ENCODE measurements around the gene PAM.

PAM gene

DNA sequence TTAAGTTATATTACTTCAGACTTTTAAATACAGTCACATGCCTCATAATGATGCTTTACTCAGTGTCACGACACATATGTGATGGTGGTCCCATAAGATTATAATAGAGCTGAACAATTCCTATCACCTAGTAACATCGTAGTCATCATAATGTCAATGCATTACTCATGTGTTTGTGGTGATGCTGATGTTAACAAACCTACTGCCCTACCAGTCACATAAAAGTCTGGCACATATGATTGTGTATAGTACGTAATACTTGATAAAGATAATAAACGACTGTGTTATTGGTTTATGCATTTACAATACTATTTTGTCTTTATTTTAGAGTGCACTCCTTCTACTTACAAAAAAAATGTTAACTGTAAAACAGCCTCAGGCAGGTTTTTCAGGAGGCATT is 103.7 kb downstream of the PAM start:
- DNase-seq (ENCODE audit: low read depth in 2 of 2): no peak

DNA sequence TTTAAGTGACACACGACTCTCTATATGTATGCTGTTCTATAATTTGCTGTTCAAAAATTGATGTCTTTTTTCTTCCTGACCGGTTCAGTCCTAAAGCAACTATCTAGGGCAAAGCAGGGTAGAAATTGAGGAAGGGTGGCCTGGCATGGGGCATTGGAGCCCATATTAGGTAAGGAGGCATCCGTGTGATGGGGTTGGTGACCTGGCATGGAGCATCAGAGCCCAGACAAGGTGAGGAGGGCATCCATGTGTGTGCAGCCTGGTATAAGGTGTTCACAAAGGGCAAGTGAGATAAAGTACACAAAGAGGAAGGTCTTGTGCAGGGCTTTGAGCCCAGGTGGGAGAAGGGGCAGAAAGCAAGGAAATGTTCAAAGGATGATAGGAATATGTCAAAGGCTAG is 104.9 kb downstream of the PAM start:
- no peak for DNase-seq (ENCODE audit: low read depth in 2 of 2)

DNA sequence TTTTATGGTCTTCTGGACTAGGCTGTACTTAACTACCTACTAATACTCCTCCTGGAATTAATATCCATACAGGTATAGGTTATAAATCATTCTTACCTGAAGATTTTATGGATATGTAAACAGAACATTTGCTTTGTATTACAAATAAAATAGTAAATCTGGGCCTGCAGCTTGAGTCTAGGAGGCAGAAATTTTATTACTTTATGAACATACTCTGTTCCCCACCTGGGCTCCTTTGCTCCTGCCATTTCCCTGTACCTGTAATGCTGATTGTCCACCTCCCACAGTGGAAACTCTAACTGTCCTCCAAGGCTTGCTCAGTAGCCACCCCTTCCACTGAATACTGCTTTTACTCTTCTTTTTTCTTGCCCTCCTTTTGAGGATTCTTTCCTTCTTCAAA is 108.0 kb downstream of the PAM start:
- no peak for DNase-seq (ENCODE audit: low read depth in 2 of 2)

DNA sequence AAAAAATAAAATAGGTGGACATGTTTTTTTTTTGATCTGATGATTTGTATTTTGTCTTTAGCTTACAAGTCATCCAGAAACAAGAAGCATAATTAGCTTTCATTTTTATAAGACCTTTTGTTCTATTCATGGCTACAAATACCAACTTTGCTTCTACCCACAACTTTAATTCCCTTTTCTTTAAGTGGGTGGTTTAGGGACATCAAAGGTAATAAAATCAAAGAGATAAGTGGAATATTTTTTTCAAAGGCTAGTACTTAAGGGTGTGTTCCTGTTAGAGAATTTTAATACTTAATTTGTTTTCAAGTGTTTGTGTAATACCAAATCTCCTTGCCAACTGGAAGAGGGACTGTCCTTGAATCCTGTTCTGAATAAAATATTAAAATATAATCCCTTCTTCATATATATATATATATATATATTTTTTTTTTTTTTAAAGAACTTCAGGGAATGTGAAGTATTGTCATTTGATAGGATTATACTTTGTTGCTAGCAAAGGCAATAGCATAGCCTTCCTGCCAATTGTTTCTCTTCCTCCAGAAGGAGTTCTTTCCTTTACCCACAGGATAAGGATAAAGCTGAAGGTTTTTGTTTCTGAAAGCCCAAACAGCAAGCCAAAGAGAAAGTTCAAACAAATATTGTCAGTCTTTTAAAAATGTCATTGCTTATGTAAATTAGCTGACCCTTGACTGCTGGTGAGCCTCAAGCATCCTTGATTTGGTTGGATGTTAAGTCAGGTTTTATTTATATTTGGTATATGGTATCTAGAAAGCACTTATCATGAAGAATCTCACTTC is 108.9 kb downstream of the PAM start:
- no peak for DNase-seq (ENCODE audit: low read depth in 2 of 2)

DNA sequence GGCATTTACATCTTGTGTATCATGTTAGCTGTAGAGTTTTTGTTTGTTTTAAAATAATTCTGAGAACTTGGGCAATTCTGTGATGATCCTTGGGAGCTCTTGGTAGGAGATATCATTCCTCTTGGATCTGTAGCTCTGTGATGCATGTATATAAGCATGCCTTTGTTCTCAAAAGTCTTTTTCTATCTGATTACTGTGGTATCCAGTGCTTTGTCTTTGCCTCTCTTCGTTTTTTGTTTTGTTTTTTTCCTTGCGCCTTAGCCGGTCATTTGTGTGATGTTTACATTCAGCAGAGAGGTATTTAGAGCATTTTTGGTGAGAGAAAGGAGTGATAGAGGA is 110.0 kb downstream of the PAM start:
- no peak for DNase-seq (ENCODE audit: low read depth in 2 of 2)

DNA sequence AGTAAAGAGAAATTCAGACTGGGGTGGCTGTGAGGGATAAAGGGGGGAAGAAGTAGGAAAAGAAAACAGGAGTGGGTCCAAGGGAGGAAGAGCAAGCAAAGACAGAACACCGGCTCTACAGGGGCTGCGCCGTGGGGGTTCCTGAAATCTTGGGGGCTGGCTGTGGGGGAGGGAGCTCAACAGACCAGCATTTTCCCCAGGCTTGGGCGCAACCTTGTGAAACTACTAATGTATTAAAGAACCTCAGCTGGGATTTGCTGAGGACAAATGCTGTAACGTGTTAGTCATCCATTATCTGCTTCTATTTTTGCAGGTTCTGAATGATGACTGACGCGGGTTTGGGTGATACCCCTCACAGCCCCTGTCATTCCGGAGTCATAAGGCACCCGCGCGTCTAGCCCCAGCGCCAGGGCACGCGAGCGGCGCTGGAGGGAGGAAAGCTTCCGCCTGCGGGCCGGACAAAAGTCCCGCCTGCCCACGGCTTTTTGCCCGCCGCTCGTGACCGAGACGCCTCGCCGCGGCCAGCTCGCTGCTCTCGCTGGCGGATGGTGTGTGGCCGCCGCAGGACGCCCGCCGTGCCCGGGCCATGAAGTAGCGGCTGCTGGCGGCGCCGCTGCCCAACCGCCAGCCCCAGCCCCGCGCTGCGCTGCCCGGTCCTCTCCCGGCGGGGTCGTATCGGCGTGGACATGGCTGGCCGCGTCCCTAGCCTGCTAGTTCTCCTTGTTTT is 110.6 kb downstream of the PAM start:
- DNase-seq (ENCODE audit: low read depth in 2 of 2): peak in 1 of 2 donors; percentile 9

DNA sequence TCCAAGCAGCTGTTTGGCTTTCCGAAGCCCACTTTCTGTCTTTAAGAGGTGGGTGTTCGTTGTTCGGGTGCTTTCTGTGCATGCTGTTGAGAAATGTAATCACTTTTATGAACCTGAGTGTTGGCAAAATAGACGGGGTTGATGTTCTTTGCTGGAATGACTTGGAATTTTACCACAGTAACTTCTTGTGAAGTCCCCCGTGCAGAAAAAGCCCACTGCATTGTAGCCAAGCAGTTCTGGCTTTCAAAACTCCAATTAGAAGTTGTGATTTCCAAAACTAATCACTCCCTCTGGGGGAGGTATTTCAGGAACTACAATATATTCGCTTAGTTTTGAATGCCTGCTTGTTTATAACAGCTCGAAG is 111.1 kb downstream of the PAM start:
- DNase-seq (ENCODE audit: low read depth in 2 of 2): no peak

DNA sequence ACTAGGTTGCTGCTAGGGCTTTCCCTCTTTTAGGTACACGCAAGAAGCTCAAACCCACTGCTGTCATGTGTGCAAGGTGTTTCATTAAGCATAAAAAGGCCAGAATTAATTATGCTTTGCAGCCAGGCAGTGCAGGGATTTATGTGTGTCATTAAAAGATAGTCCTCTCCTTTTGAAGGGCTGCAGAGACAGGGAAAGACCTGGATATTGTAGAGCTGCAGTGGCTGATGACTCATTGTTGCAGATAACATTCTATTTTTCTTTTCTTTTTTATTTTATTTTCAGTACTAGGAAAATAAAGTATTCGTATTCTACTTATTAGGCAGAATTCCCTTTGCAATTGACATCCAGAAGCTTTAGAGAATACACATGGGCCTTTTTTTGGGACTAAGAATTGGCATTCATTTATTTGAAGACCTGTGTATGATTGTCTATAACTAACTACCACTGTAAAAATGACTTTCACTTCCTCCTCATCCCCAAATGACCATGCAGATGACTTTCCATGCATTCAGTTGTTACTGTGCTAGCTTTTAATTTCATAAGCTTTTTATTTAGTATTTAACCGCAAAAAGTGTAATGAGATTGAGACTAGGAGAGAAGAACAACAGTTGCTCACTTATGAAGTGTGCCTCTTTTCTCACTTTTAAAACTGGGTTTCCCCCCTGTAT is 113.0 kb downstream of the PAM start:
- DNase-seq (ENCODE audit: low read depth in 2 of 2): no peak

DNA sequence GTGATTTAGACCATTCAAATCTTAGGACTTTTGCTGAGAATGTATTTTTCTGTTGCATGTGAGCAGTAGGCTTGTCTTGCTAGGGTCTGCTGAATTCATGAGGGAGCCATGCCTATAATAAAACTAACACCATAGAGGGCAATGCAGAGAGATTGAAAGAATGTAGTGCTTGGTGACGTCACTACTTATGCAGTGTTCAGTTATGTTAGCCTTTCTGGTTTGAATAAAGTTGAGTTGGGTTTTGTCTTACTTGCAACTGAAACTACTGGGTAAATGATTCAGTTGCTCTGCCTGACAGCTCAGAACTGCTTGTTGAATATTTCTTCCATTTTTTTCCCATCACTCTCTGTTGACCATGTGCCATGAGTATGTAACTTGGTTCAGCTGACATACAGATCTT is 114.1 kb downstream of the PAM start:
- no peak for DNase-seq (ENCODE audit: low read depth in 2 of 2)

DNA sequence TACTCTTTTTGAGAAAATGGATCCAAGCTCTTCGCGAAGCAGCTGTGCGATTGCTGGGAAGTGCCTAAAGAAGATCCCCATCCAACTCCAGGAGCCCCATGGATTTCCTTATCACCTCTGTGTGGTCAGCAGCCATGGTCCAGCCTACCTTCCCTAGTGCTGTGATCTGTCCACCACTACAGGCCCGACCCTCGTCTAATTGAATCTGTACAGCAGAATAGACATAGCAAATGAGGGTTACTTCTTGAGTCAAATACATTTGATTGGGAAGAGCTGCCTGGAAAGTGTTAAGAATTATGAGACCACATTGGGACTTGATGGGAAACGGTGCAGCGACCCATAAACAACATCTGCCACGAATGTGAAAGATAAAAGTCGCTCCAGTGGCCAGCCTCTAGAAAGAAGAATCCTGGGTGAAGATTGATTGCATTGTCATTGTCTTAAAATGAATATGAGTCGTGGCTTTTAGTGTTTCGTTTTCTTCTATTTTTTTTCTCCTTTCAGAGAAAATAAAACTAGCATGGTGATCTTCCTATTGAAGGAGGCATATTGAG is 118.4 kb downstream of the PAM start:
- DNase-seq (ENCODE audit: low read depth in 2 of 2): no peak

DNA sequence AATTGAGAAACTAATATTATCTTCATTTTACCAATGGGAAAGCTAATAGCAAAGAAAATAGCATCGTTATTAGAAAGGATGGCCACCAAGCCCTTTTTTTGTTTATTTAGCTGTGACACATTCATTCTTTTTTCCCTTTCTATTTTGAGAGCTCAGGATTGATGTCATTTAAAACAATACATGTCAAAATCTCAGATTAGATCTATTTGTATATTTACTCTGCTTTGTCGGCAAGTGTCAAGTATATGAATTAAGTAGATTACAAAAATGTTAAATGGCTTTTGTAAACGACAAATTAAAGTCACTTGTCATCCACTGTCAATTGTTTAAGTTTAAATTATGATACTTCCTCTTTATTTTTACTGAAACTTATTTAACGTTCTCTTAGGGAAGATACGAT is 118.9 kb downstream of the PAM start:
- DNase-seq (ENCODE audit: low read depth in 2 of 2): no peak

DNA sequence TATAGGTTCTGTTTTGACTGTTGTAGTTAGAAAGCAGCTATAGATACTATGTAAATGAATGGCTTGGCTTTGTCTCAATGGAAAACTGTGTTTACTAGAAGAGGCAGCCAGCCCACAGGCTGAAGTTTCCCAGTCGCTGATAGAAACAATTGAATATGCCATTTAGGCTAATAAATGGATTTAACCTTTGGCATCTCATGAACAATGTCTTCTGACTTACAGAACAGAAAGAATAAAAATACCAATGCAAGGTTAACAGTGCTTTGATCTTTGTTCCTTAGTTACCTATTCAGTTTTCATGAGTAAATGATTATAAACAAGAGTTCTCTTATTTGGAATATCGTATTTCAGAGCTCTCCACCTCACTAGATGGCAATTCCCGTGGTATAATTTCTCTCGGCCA is 120.6 kb downstream of the PAM start:
- DNase-seq (ENCODE audit: low read depth in 2 of 2): no peak

DNA sequence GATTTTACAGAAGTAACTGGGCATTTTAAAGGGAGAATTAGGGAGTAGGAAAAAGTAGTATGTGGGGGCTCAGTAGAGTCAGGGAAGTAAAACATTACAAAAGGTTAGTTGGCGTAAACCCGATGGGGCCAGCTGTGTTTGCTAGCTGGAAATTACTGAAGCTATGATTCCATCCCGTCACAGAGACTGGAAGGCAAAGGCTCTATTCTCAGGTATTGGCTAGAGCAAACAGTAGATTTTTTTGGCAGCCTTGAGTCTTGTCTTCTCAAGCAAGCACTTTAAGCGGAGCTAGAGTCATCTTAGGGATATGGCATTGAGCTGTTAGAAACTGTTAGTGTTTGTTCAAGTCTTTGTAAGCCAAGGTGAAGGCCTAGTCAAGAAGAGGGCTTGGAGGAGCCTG is 121.5 kb downstream of the PAM start:
- no peak for DNase-seq (ENCODE audit: low read depth in 2 of 2)

DNA sequence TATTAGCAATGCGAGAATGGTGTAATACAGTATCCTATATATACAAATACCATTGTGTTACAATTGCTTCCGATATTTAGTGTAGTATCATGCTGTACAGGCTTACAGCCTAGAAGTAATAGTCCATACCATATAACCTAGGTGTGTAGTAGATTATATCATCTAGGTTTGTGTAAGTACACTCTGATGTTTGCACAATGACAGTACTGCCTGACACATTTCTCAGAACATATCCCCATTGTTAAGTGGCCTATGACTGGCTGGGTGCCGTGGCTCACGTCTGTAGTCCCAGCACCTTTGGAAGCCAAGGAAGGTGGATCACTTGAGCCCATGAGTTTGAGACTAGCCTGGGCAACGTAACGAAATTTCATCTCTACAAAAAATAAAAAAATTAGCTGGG is 124.6 kb downstream of the PAM start:
- no peak for DNase-seq (ENCODE audit: low read depth in 2 of 2)

DNA sequence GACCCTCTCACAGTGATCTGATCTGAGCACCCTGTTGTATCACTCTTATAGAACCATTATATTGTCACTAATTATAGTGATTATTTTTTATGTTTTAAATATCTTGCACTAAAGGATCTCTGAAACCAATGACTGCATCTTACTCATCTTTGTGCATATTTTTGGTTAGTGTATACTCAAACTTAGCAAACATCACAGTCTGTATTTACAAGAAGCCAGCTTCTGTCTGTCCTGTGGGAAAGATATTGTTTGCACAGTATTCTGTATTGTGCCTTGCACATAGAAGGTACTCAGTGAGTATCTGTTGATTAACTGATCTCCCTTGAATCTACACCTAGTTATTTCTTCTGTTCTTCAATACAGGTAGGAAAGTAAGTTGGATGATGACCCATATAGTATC is 131.5 kb downstream of the PAM start:
- DNase-seq (ENCODE audit: low read depth in 2 of 2): no peak

DNA sequence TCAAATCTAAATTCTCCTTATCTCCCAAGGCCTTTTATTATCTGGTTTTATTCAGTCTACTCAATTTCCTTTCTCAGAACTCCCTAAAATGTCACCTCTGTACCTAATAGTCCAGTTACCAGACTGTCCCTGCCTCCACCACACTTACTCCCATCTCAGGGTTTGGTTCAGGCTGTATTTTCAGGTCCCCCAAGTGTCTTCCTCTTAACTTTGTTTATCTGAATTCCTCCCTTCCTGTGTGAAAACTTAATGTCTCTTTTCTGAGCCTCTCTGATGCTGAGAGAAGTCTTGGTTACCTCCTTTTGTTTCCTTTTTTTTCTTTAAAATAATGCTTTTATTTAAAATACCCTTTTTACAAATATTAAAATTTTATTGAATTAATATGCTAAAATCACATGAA is 133.4 kb downstream of the PAM start:
- no peak for DNase-seq (ENCODE audit: low read depth in 2 of 2)

DNA sequence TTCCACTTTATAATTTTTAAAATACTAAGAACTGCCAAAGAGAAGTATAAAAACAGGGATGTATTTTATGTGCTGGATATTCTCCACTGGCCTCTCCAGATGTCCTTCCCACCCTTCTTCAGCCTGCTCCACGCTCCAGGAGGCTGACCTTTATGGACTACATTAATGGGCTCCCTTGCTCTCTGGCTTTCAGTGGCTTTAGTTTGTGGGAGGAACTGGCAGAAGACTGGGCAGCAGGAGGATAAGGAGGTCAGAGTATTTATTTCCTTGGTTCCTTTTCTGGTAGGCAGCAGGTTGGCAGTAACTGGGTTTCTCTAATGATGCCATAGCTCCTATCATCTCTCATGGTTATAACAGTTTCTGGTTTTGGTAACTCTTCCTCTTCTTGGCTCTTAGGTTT is 133.9 kb downstream of the PAM start:
- no peak for DNase-seq (ENCODE audit: low read depth in 2 of 2)

DNA sequence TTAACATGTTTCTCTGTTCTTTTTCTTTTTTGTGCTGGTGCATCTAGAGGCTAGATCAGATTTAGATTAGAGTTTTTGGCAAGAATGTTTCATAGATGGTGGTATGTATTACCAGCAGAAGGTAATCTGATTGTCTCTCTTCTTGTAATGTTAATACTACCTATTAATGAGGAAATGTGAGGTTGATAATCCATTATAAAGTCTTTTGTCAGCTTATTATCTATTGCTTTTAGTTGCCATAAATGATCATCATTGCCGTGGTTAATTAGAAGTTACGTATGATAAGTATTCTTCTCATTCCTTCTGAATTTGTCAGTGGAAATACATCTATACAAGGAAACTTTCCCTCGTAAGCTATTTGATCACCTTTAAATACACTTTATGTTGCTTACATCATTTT is 135.0 kb downstream of the PAM start:
- no peak for DNase-seq (ENCODE audit: low read depth in 2 of 2)

DNA sequence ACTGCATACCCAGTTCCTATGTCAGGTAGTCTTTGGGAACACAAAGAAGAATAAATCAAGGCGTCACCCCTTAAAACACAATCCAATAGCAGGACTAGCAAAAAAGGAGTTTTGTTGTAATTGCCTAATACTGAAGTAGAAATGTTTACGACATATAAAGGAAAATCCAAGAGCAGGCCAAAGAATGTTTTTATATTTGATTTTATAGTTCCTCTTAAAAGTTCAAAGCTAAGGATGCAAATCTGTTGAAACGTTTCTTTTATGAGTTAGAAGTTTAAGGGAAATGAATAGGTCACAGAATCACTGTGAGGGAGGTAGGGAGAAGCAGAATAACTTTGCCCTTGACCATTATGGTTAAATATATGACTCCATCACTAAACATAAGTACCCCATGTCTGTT is 136.1 kb downstream of the PAM start:
- DNase-seq (ENCODE audit: low read depth in 2 of 2): no peak

DNA sequence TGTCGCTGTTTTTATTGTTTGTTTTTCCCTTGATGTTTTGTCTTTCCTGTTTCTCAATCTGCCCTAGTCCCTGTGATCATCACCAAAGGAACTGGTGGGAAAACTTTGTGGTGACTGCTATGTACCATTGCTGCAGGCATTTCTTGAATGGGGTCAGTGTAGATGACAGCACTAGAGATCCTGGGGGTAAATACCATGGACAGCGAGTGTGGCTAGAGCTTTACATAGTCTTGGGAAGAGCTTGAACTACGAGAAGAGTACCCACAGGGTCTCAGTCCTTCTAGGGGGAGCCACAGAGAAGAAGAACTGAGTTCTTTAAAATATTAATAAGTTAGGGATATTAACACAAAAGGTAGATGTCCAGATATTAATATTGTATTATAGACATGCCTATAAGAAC is 138.8 kb downstream of the PAM start:
- DNase-seq (ENCODE audit: low read depth in 2 of 2): no peak

DNA sequence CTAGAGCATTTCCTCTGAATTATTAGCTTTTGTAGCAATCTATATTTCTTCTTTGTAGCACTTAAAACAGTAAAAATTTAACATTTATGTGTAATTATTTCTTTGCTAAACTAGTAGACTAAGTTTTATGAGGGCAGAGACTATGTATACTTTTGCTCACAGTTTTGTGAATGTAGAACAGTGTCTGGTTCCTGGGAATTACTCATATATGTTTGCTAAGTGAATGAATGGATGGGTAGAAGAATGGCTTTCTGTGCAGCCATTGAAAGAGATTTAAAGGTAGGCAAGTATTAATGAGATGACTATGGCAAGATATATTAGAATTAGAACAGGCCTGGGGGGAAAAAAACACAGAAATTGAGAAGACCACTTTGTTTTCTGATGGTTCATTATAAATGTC is 140.1 kb downstream of the PAM start:
- DNase-seq (ENCODE audit: low read depth in 2 of 2): no peak

DNA sequence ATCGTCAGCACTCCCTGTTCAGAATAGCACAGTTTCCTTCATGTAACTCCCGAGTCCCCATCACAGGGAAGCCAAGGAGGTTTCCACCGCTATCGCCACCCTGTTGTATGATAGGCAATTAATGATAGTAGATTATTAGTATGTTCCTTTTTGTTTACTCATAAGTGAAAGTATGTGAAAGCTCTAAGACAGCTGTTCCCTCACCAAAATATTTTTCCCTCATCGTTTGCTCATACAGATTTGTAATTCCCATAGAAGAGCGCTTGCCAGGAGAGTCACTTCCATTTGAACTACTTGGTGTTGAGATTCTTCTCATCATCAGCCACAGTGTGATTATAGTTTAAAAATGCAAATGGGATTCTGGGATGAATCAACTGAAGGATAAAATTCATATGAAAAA is 140.9 kb downstream of the PAM start:
- no peak for DNase-seq (ENCODE audit: low read depth in 2 of 2)

Data from activated CD8-positive, alpha-beta memory T cell treated with anti-CD3 and anti-CD28 coated beads for 4 hours (primary cell).